NCI-H226 (cell line): ENCODE data around the gene DNAJC15.

Experiments used
- DNase-seq: peaks from one replicate; pipeline ENCODE4 v3.0.0-alpha.2; 2015

Gene DNAJC15

DNA sequence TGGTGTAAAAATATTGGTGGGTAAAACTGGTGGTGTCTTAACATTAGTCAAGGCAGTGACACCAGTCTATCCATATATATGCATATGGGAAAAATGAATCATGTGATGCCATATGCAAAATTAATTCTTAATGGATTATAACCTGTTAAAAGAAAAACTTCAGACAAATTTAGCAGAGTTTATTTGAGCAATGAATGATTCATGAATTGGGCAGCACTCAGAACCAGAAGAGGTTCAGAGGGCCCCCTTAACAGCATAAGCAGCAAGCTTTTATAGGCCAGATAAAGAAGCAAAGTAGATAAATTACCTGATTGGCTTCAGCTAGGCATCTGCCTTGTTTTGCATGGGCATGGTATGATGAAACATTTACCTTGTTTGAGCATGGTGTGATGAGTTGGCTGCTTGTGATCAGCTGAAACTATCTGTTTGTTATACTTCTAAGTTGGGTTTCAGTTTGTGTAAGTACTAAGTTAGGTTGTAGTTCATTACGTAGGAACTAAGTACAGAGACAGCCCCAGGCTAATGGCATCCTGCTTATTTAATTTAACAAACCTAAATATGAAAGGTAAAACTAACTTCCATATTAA lies 66.6 kb downstream of the DNAJC15 start:
- no peak for DNase-seq

DNA sequence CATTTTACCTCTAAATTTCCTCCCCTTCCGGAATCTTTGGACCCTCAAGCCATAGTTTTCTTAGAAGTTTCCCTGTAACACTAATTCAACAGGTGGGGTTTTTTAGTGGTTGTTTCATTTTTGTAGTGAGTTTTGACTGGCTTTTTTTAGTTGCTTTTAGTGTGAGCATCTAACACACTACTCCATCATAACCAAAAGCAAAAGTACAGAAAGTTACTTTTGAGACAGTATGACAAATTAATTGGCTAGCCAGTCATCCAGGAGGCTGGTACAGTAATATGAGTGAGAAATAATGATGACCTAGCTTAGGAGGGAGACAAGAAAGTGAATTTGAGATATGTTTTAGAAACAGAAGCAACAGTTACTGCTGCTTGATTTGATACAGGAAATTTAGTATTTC lies 71.5 kb downstream of the DNAJC15 start:
- DNase-seq = no peak

DNA sequence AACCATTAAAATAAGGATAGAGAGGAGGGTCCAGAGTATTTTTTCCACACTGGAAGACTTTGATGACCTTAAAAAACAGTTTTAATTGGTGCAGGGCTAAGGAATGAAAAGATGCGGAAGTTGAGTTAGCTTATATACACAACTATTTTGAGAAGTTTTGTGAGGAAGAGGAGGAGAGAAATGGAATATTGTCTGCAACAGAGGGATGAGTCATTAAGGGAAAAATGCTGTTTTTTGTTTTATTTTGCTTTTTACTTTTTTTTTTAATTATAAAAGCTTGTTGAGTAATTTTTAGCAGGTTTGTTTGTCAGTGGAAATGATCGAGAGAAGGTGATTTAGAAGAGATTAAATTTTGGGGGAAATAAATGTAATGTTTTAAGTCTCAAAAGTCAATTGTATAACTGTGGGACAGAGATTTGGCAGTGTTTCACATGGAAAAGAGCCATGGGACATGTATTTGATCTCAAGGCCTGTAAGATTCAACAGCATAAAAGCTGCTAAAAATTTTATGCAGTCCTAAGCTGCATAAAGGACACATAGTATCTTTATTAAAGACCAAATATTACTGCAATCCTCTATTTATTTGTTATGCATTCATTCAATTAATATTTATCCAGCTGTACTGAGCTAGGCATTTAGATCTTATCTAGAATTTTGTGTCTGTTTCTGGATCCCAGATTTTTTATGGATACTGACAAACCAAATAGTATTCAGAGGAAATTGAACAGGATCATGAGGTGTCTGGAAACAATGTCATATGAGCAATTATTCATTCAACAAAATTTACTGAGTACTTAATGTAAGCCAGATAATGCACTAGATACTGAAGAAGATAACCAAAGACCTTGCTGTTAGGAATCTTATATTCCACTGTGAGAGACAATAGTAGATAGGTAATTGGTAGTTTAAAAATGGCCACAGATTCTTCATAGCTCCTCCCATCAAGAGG lies 72.7 kb downstream of the DNAJC15 start:
- DNase-seq = no peak

DNA sequence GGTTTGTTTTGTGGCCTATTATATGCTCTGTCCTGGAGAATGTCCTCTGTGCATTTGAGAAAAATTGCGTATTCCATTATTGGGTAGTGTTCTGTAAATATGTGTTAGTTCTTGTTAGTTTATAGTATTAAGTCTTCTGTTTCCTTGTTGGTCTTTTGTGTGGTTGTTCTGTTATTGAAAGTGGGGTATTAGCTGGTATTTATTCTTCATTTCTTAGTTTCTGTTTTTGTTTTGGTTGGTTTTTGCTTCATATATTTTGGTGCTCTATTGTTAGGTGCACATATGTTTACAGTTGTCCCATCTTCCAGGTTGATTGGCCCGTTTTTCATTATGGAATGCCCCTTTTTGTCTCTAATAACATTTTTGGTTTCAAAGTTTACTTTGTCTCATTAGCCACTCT lies 77.3 kb downstream of the DNAJC15 start:
- no peak for DNase-seq

DNA sequence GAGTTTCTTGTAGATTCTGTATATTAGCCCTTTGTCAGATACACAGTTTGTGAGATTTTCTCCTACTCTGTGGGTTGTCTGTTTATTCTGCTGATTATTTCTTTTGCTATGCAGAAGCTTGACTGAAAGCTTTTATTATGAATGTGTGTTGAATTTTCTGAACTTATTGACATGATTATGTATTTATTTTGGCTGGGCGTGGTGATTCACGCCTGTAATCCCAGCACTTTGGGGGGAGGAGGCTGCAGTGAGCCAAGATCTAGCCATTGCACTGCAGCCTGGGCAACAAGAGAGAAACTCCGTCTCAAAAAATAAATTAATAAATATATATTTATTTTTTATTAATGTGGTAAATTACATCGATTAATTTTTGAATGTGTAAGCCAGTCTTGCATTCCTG lies 78.9 kb downstream of the DNAJC15 start:
- DNase-seq = no peak

DNA sequence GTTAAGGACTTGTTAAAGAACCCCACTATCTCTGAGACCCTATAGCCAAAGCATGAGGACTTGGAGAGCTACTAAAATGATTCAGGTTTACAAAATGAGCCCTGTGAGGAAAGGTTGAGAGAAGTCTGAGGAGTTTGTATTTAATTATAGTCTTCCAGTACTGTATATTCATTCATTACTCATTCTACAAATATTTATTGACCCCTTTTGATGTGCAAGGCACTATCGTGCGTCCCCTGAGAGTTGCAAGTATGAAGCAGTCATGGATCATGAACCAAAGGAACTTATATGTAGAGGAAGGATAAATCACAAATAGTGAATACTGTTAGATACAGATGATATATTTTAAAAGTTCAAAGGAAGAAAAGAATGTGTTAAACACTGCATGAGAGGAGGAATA lies 84.4 kb downstream of the DNAJC15 start:
- DNase-seq = no peak

DNA sequence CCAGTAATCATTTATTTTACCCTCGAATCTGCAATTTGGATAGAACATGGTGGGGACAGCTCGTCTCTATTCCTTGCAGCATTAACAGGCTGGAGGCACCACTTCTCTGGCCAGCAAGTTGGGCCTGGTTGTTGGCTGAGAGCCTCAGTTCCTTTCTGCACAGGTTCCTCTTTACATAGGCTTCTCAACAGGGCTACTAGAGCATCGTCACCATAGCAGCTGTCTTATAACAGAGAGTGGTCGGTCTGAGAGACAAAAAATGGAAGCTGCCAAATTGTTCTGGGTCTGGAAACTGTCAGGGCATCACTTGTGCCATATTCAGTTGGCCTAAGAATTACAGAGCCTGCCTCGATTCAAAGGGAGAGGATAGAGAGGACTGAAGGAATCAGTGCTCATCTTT lies 86.7 kb downstream of the DNAJC15 start:
- DNase-seq = no peak

DNA sequence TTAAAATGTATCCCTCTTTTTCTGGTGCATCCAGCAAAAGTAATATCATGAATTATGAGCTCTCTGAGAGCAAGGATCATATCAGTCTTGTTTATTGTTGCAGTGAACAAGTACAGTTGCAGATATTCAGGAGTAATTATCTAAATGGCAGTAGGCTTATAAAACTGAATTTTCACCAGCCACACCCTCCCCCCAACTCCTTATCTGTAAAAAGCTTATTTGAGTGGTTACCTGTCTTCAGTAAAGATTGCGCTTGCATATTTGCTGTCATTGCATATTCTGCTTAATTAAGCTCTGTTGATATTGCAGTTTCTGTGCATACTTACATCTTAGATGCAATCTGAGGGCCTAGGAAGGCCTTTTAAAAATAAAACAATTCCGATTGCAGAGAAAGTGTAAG lies 87.3 kb downstream of the DNAJC15 start:
- DNase-seq = no peak

DNA sequence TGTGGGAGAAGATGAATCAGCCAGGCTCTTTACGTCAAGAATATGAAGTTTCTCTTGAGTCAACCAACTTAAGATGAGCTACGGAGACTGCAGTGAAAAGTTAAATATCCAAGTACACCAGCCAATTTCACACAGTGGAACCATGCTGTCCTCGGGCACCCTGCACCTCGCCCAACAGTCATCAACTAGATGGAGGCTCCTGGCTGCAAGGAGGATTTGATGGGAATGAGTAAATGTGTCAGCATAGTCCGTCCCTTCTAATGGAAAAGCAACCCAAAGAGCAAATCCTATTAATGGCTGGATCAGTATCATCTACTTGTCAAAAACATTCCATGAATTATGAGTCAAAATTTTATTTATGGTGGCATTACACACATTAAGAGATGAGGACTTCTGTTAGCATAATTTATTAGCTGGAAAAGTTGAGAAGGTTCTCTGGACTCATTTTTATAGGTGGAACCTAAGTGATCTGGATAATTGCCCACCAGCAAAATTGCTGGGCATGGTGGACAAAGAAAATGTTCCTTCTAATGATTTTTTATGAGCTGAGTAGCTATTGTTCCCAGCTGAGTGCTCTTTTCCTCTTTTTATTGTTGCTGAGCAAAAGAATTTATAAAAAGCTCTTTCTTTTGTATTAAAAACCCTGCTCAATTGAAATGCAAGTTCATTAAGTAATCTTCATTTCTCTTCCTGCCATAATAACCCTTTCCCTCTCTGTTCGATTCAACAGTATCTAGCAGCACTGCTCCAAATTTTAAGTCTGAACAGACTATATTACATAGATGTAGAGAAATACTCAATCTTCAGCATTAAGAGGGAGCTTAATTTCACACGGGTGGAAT lies 88.4 kb downstream of the DNAJC15 start:
- DNase-seq = no peak

DNA sequence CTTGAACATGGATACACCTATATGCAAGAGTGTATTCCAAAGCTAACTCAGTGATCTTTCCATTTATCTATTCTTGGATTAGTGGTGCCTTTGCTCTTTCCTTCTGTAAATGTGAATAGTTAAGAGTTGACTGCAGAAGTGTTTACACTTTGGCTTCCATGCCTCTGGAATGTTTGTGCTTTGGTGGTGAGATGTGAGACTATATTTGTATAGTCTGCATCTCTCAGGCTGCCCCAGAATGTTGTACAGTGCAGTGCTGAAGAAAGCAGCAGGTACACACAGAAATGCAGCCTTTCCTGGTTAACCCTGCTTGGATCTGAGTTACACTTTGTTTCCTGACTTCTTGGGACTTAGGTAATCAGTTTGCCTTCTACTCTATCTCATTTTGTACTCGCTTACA lies 90.2 kb downstream of the DNAJC15 start:
- DNase-seq = no peak

DNA sequence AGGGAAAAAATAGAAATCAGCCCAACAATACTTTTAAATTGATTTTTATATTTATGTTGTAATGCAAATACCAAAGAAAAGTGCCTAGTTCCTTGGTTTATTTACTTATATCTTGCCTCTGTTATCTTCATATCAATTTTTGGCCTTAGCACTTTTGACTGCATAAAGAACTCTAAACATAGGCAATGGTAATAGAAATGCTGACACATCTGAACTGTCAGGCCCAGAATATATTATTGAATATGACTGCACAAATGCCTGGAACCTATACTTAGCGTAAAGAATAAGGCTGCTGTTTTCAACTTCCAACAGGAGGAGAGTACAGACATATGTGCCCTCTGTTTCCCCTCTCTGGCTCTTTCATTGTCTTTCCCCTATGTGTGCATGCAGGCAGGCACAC lies 91.1 kb downstream of the DNAJC15 start:
- DNase-seq = no peak

DNA sequence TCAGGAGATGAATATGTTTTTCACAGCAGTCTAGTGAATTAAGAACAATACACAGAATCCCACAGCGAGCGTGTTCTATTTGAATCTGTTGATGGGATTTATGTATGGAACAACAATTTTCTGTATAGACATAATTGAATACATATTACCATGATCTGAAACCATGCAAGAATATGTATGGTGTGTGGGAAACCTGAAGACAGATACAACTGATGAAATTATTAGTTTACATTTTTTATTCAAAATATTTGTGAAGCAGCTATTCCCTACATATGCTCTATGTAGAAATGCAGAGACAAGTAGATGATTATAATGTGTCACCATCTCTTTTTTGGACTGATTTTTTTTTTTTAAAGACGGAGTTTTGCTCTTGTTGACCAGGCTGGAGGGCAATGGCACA lies 91.8 kb downstream of the DNAJC15 start:
- no peak for DNase-seq

DNA sequence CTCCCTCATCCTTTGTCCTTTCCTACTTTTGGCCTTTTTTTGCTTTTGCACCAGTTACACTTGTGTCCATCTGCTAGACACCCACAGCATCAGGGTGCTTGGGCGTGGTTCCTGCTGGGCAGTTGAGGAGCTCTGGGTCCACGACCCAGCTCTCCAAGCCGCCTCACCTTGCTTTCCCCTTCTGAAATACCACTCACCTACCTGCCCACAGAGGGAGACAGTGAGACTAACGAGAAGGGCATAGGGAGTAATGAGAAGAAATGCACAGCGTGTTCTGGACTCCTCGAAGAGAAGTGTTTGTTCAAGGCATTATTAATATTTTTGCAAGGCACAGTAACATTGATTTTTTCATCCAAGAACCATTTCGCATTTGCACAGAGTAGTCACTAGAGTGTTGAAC lies 92.9 kb downstream of the DNAJC15 start:
- DNase-seq = no peak

DNA sequence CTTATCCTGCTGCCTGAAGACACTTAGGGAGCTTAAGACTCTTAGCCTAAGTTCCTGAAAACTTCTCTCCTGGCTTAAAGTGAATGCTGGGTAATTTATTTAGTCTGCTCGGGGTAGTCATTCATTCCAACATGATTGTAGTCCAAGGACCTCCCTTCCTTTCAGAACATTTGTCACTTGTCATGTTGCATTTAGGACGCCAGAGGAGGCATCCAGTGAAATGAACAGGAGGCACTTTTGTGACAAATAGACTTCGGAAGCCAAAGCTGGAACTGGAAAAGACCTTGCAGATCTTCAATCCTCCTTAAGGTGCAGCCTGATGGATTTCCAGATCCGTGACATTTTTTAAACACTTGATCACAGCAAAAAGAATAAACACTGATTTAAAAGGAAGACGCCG lies 95.1 kb downstream of the DNAJC15 start:
- no peak for DNase-seq

DNA sequence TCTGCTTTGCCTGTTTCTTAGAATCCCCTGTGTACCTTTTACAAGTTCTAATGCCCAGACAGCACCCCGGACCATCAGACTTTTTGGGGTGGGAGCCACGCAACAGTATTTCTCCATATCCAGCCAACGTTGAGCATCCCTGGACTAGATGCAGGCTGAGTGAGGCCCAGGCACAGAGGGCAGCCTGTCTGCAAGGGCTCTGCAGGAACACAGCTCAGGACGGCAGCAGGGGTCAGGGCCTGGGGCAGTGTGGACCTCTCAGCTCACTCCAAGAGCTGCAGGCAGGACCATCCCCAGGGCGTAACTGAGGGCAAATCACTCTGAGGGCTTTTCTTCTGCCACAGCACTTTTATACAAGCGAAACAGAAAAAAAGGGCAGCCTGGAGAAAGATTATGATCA lies 95.8 kb downstream of the DNAJC15 start:
- DNase-seq = no peak

DNA sequence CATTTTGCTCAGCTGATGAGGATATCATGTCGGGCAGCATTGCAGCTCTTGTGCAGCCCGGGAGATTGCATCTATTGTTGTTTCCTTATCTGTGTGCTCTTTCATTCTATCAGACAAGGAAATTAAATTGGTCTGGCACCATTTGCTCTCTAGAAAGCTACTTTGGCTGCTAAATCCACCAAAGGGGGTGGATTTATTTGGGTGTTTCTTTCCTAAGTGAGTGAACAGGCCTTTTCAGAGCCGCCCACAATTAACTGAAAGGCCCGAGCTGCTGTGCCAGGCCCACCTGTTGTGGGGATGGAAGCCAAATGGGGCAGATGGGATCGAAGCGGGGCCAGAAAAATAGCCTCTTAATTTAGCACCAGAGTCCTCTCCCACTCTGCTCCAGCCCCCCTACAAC lies 99.4 kb downstream of the DNAJC15 start:
- DNase-seq = no peak

DNA sequence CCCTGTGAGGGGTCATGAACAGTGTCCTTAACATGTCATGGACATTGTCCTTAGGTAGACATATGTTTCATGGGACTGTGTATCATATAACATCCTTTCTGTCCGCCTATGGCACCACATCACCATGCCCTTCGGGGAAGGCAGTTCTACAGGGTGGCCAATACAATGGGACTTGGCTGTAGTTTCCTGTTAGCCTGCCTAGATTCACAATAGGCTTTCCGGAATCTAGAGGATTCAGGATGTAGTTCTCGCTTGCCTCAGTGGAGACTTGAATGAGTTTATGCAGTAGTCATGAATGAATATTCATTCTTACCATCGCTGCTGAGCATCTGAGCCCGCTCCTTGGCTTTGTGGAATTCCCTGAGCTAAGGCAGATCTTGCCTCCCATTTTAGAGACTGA lies 100.5 kb downstream of the DNAJC15 start:
- DNase-seq = no peak

DNA sequence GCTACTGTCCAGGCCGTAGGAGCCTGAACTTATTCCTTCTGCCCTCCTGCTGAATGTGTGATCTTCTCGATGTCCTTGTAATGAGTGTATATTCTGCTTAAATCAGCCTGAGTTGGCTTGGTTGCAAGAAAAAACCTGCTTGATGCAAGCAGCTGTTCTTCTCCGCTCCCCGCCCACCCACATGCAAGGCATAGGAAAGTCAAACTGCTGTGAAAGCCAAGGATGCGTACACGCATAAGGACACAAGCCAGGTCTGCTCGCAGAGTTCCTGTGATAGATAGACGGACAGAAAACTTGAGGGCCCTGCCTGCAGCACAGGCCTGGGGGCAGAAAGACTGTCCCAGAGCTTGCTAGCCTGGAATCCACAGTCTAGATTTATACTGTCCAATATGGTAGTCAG lies 101.1 kb downstream of the DNAJC15 start:
- DNase-seq = no peak

DNA sequence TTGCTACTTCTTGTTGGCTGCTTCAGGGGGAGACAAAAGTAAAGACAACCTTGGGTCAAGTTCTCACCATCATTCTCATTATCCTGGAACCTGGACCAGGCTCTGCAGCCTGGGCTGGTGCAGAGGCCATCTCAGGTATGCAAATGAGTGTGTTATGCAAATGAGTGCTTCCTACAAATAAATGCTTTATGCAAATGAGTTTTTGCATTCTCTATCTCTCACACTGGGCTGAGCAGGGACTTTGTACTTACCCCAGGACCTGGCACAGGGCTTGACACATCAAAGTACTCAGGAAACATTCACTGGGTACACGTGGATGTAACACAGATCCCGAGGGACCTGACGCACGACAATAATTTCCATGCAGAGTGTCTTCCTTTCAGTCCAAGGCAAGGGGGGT lies 103.0 kb downstream of the DNAJC15 start:
- no peak for DNase-seq

DNA sequence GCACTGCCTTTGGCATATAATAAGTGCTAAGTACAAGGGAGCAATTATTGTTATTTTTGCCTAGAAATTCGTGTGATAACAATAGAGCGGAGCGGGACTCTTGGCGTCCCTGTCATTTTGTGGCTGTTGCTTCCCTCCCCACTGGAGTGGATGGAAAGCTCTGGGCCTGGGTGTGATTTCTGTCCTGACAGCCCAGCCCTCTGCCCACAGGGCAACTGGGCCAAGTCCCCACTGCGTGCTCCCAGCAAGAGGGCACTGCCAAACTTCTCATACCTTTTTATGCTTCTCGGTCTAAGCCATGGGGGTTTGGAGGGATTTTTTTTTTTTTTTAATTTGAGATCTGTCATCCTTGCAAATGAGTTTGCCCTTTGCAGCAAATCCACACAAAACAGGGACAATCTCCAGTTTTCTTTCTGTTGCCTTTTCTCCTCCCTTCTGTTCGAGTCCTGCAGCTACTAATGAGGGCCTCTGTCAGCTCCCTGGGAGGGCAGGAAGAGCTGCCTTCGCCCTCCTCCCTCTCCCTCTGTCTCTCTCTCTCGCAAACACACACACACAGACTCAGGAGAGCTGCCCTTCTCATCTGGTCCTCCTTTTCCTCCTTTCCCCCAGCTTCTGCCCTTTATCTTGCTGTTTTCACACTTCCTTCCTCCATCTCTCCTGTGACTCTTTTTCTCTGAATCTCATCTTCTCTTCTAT lies 103.9 kb downstream of the DNAJC15 start:
- no peak for DNase-seq

DNA sequence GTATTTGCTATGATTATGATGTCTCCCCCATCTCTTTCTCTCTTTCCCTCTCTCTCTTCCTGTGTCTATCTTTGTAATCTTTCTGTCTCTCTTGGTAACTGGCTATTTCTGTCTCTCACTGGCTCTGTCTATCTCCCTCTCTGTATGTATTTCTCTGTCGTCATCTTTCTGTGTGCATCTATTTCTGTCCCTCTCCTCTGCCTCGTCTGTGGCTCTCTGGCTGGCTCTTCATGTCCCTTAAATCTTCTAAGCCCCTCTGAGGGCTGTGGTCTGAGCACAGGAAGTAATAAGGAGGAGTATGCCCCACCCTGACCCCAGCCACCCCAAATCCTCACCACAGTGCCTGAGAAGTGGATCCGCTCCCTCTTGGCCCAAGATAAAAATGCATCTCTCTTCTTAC lies 104.4 kb downstream of the DNAJC15 start:
- DNase-seq = no peak

DNA sequence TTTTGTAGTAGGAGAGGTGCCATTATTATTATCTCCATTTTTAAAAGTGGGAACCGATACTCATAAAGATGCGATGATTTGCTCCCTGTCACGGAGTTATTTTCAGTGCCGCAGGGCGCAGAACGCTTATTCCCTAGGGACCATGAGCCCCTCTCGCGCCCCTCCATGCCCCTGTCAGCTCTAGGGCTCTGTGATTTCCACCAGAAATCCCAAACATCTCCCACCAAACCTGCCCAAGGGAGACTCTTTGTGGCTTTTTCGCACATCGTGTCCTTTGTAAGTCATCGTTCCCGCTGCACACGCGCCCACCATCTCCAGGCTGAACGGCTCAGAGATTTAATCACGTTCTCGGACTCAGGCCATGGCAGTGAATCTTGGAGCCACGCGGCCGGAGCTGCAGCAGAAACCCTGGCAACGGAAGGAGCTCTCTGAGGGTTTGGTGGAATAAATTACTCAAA lies 105.1 kb downstream of the DNAJC15 start:
- DNase-seq = no peak

DNA sequence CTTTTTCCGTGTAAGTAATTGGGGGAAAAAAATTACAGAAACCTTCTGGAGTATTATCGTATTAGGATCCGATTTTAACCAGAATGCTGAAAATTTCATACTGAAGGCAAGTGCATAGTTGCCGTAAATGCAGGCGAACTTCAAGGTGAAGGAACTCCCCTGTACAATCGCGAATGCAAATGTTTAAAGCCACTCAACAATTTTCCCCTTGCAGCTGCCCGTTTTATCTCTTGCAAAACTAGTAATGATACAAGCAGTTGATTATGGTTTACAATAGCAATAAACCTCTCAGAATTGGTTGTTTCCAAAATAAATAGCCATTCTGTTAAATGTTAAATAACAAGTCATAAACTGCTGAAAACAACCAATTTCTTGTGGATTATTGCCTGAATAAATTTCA lies 105.7 kb downstream of the DNAJC15 start:
- DNase-seq = no peak
